OCI-LY1 (cell line): Measurements from ENCODE around the gene PHLDB2.

Experiments used
- CTCF ChIP-seq: fragments of 200-600 bp; sonication (generic), shearing (Covaris generic); IDR thresholded peaks from 2 replicates; pipeline ENCODE4 v1.5.1; 2017; ENCODE audit warnings: mild to moderate bottlenecking, antibody characterized with exemption, low read length, moderate library complexity, mixed read lengths
- EZH2 ChIP-seq: fragments of 200-600 bp; sonication (generic), shearing (Covaris generic); IDR thresholded peaks from 2 replicates; pipeline ENCODE4 v1.8.0; 2017; ENCODE audit warnings: borderline replicate concordance, mixed run types, mild to moderate bottlenecking, antibody characterized with exemption, low read length, moderate library complexity, mixed read lengths

- TF ChIP-seq CTCF (no peak), EZH2 (no peak)
Measured at GRCh38 chr3:111917300-111917699, 58.2 kb downstream of the PHLDB2 start.
